WI38 (cell line): ENCODE data around the gene ZNF771.

Experiments
- H3K4me3 ChIP-seq: 2 replicates; pipeline ENCODE4 v1.5.1; 2011; ENCODE audit warnings: low read depth, mild to moderate bottlenecking, control low read depth, low read length
- CTCF ChIP-seq: IDR thresholded peaks from 2 replicates; pipeline ENCODE4 v1.5.1; 2012; ENCODE audit warnings: low read depth, mild to moderate bottlenecking, control low read depth, low read length

The ZNF771 gene

DNA sequence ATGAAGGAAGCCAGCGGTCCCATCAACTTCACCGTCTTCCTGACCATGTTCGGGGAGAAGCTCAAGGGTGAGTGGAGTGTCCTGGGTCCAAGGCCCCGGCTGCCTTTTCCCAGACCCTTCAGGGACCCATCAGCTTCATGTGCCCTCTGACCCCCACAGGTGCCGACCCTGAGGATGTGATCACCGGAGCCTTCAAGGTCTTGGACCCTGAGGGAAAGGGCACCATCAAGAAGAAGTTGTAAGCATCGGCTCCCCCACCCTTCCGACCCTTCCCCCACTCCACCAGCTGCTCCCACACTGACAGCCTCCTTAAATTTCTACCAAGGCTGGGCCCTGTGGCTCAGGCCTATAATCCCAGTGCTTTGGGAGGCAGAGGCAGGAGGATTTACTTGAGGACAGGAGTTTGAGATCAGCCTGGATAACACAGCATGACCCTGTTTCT, 30.9 kb upstream of the ZNF771 start:
- no peak overlapping the region for H3K4me3 ChIP-seq
- no peak for TF ChIP-seq CTCF

- H3K4me3 ChIP-seq: peak overlapping the region; percentile 62
- no peak for TF ChIP-seq CTCF
Observed at GRCh38 chr16:30377050-30377811, 30.2 kb upstream of the ZNF771 start.

DNA sequence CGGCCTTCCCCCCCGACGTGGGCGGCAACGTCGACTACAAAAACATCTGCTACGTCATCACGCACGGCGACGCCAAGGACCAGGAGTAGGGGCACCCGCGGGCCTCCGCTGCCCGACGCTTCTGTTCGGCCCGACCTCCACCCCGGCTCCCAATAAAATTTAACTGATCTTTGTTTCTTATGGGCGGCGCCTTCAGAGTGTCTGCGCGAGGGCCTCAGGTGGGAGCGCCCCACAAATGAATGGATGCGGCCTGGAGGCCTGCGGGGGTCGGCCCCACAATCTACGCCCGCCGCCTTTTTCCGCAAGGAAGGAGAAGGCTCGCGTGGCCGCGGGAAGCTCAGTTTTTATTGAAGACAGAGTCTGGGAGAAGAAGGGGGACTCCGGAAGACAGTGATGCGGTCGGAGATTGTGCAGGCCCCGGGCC, 29.6 kb upstream of the ZNF771 start:
- no peak for TF ChIP-seq CTCF
- peak overlapping the region; percentile 62 for H3K4me3 ChIP-seq

- H3K4me3 ChIP-seq: peak overlapping the region; percentile 76
- no peak for TF ChIP-seq CTCF
Observed at GRCh38 chr16:30378236-30379157, 28.9 kb upstream of the ZNF771 start.

GRCh38 chr16:30379158-30379783, 28.1 kb upstream of the ZNF771 start:
- TF ChIP-seq CTCF: no peak
- H3K4me3 ChIP-seq: peak overlapping the region; percentile 76

DNA sequence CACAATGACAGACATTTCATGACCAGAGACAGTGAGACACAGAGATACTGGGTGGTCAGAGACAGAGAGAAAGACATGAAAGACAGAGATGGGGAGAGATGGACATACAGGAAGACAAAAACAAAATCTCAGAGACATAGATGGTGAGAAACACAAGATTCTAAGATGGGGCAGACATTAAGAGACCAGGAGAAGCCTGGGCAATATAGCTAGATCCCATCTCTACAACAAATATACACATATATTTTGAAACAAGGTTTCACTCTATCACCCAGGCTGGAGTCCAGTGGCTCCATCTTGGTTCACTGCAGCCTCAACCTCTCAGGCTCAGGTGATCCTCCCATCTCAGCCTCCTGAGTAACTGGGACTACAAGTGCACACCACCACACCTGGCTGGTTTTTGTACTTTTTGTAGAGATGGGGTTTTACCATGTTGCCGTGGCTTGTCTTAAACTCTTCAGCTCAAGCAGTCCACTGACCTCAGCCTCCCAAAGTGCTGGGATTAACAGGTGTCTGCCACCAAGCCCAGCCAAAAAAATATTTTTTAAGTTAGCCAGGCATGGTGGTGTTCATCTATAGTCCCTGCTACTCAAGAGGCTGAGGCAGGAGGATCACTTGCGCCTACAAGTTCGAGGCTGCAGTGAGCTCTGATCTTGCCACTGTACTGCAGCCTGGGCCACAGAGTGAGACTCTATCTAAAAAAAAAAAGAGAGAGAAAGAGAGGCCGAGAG, 27.2 kb upstream of the ZNF771 start:
- H3K4me3 ChIP-seq: no peak overlapping the region
- TF ChIP-seq CTCF: no peak
